ENCODE measurements around the gene MALRD1.

MALRD1 gene

DNA sequence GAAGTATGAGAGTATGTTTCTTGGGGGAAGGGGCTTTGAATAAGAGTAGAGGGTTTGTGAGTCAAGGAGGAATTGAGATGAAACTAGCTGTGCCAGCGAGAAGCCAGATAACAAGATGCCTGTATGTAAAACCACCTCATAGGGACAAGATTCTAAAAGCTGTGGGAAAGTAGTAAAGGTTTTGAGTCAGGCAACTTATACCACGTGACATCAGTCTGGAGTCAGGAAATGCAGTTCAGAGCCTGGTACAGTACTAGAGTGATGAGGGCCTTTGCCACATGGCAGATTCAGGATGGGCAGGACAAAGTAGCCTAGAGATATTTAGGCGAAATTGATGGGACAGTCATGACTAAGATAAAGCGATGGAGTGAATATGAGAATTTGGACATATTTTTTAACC, 627.5 kb downstream of the MALRD1 start:
- H3K9ac ChIP-seq (ENCODE audit: low read depth, low read length), result no peak overlapping the region
- no peaks in the 10 kb centered on the region for H3K36me3 ChIP-seq (ENCODE audit: insufficient read depth, low read length)
- H3K4me1 ChIP-seq (ENCODE audit: insufficient read depth, low read length), result no peaks in the 10 kb centered on the region
- no peaks in the 10 kb centered on the region; the same call in 1 of the 2 replicates for H3K9me3 ChIP-seq (ENCODE audit: control insufficient read depth, insufficient read depth, low read length)

DNA sequence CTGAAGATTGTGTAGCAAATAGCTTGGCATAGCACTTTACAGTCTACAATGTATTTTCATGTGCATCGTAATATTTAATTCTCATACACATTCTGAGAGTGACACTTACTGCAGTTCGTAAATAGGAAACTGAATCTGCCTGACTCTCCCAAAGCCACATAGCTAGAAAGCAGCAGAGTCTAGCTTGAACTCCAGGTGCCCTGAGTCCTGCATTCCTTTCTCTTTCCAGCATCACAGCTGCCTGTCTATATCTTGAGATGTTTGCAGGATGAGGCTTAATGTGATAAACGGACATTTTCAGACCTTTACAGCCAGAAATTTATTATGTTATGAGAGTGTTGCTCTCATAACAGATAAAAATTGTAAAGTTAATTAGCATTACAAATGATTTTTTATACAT, 634.8 kb downstream of the MALRD1 start:
- no peaks in the 10 kb centered on the region; the same call in 1 of the 2 replicates for H3K9me3 ChIP-seq (ENCODE audit: control insufficient read depth, insufficient read depth, low read length)
- no peaks in the 10 kb centered on the region for H3K36me3 ChIP-seq (ENCODE audit: insufficient read depth, low read length)
- no peaks in the 10 kb centered on the region for H3K4me1 ChIP-seq (ENCODE audit: insufficient read depth, low read length)
- H3K9ac ChIP-seq (ENCODE audit: low read depth, low read length), result no peak overlapping the region

DNA sequence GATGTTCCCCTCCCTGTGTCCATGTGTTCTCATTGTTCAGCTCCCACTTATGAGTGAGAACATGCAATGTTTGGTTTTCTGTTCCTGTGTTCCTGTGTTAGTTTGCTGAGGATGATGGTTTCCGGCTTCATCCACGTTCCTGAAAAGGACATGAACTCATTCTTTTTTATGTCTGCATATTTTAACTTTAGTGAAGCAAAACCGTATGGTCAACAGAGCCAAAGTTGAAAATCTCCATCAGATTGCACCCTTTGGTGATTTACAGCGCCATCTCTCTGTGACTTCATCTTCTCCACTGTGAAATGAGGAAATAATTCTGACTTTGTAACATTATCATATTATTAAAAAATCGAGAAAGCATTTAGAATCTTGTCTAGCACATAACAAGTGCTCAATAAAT, 635.4 kb downstream of the MALRD1 start:
- H3K4me1 ChIP-seq (ENCODE audit: insufficient read depth, low read length), result no peaks in the 10 kb centered on the region

DNA sequence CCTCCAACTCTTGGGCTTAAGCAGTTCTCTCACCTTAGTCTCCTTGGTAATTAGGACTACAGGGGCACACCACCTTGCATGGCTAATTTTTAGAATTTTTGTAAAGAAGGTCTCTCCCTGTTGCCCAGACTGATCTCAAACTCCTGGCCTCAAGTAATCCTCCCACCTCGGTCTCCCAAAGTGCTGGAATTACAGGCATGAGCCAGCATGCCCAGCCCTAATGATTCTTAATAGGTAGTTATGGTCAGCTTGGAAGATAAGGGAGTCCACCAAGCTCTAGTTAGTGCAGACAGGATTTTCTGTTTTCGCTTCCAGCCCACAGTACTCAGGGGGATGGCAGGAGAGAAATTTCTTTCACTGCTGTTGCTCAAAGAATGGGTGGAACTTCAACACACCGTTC, 639.7 kb downstream of the MALRD1 start:
- H3K9ac ChIP-seq (ENCODE audit: low read depth, low read length), result no peak overlapping the region
- H3K4me1 ChIP-seq (ENCODE audit: insufficient read depth, low read length), result no peaks in the 10 kb centered on the region
- no peaks in the 10 kb centered on the region for H3K36me3 ChIP-seq (ENCODE audit: insufficient read depth, low read length)
- no peaks in the 10 kb centered on the region for H3K9me3 ChIP-seq (ENCODE audit: control insufficient read depth, insufficient read depth, low read length)

More for the DNA sequence above, 635.4 kb downstream of the MALRD1 start:
- no peaks in the 10 kb centered on the region; the same call in 1 of the 2 replicates for H3K9me3 ChIP-seq (ENCODE audit: control insufficient read depth, insufficient read depth, low read length)
- H3K9ac ChIP-seq (ENCODE audit: low read depth, low read length), result no peak overlapping the region
- no peaks in the 10 kb centered on the region for H3K36me3 ChIP-seq (ENCODE audit: insufficient read depth, low read length)

DNA sequence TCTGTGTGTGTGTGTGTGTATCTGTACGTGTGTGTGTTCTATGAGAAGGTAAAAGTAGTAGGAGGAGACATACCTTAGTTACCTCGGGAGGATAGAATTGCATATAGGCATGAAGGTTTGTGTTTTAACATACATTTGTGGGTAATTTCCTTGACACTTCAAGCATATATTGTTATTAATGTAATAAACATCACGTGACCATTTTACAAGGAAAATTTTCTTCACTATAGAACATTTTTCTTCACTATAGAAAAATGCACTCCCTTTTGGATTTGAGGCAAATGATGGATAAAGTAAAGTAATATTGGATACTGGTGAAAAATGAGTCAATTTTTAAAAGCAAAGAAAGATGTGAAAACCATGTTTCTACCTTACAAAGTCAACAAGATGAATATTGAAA, 640.6 kb downstream of the MALRD1 start:
- no peaks in the 10 kb centered on the region for H3K36me3 ChIP-seq (ENCODE audit: insufficient read depth, low read length)
- no peaks in the 10 kb centered on the region for H3K9me3 ChIP-seq (ENCODE audit: control insufficient read depth, insufficient read depth, low read length)
- H3K4me1 ChIP-seq (ENCODE audit: insufficient read depth, low read length), result no peaks in the 10 kb centered on the region
- H3K9ac ChIP-seq (ENCODE audit: low read depth, low read length), result no peak overlapping the region

DNA sequence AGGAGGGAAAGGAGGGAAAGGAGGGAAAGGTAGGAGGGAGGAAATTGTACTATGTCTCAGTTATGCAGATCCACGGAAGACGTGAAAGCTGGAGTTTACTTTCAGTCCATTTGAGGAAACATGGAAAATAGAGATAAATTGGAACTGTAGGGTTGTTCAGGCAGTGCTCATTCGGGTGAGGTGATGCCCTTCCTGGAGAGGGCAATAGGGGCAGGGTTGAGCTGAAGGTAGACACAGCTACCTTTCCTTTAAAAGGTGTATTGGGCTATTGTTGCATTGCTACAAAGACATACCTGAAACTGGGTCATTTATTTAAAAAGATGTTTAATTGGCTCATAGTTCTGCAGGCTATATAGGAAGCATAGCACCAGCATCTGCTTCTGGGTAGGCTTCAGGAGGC, 650.7 kb downstream of the MALRD1 start:
- Histone ChIP-seq H3K36me3 (ENCODE audit: insufficient read depth, low read length) (no peaks in the 10 kb centered on the region), H3K9me3 (ENCODE audit: control insufficient read depth, insufficient read depth, low read length) (no peaks in the 10 kb centered on the region), H3K9ac (ENCODE audit: low read depth, low read length) (no peak overlapping the region), H3K4me1 (ENCODE audit: insufficient read depth, low read length) (no peaks in the 10 kb centered on the region)

DNA sequence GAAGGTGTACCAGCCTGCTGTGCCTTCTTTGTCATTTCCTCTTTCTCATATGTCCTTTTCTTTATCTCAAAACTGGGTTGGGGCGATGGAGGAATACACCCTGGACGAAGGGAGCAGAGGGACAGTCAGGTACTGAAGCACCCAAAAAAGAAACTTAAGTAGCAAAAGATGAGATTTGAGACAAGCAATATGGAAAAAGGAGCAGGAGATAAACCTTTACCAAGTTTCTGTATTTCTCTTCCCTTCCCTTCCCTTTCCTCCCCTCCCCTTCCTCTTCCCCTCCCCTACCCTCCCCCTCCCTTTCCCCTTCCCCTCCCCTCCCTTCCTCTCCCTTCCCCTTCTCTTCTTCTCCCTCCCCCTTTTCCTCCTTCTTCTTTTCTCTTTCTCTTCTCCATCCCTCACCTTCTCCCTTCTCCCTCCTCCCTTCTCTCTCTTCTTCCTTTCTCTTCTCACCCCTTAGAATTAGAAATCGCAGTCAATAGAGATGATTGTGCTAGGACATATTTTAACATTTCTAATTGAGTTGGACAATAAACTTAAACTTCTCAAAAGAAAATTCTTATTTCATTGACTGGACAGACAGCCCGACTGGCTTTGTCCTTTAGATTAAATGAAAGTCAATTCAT, 652.9 kb downstream of the MALRD1 start:
- Histone ChIP-seq H3K4me1 (ENCODE audit: insufficient read depth, low read length) (no peaks in the 10 kb centered on the region), H3K9me3 (ENCODE audit: control insufficient read depth, insufficient read depth, low read length) (no peaks in the 10 kb centered on the region), H3K36me3 (ENCODE audit: insufficient read depth, low read length) (no peaks in the 10 kb centered on the region), H3K9ac (ENCODE audit: low read depth, low read length) (no peak overlapping the region)

DNA sequence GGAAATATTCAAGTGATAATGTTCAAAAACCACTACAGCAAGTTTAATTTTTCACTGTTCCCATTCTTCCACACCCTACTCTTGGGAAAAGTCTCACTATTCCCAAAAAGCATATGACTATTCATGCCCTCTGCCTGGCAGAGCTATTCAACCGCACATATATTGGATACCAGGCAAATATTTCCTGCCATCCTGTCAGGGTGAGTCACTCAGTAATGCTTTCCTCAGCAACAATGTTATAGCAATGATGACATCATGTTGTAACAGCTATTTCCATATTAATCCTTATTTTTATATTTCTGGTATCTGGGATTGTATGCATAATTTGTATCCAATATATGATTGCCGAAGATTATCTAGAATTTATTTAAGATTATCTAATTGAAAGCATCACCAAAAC, 653.6 kb downstream of the MALRD1 start:
- Histone ChIP-seq H3K36me3 (ENCODE audit: insufficient read depth, low read length) (no peaks in the 10 kb centered on the region), H3K9ac (ENCODE audit: low read depth, low read length) (no peak overlapping the region), H3K9me3 (ENCODE audit: control insufficient read depth, insufficient read depth, low read length) (no peaks in the 10 kb centered on the region; the same call in 1 of the 2 replicates), H3K4me1 (ENCODE audit: insufficient read depth, low read length) (no peaks in the 10 kb centered on the region)

DNA sequence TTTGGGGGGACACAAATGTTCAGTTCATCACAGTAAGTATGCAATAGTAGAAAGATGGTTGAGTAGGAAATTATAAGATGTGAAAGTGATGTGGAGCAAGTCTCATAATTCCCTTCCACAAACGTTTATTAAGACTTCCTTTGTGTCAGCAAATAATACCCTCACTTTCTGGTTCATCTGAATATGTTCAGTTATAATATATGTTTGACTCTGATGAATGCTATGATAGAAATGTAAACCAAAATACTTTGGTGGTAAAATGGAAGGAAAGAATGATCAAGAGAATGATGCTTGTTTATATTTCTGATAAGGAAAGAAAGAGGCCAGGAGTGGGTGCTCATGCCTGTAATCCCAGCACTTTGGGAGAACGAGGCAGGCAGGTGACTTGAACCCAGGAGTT, 655.9 kb downstream of the MALRD1 start:
- Histone ChIP-seq H3K4me1 (ENCODE audit: insufficient read depth, low read length) (no peaks in the 10 kb centered on the region), H3K9ac (ENCODE audit: low read depth, low read length) (no peak overlapping the region), H3K9me3 (ENCODE audit: control insufficient read depth, insufficient read depth, low read length) (no peaks in the 10 kb centered on the region; the same call in 1 of the 2 replicates), H3K36me3 (ENCODE audit: insufficient read depth, low read length) (no peaks in the 10 kb centered on the region)

DNA sequence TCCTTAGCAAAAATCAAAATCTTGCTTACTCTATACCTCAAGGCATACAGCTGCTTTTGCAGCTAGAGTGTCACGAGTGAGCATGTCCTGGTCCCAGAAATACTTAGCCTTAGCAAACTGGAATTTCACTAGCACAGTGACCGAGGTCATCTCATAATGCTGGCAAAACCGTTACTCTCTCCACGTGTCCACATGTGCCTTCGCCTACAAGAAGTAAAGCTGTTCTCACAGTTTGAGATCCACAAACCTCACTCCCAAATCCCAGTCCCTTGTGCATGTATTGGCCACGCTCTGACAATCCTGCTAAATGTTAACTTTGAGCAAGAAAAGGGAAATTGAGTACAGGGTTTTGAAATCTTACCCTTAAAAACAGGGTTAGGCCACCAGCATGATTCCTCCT, 656.6 kb downstream of the MALRD1 start:
- Histone ChIP-seq H3K36me3 (ENCODE audit: insufficient read depth, low read length) (no peaks in the 10 kb centered on the region), H3K9ac (ENCODE audit: low read depth, low read length) (no peak overlapping the region), H3K4me1 (ENCODE audit: insufficient read depth, low read length) (no peaks in the 10 kb centered on the region), H3K9me3 (ENCODE audit: control insufficient read depth, insufficient read depth, low read length) (no peaks in the 10 kb centered on the region; the same call in 1 of the 2 replicates)

DNA sequence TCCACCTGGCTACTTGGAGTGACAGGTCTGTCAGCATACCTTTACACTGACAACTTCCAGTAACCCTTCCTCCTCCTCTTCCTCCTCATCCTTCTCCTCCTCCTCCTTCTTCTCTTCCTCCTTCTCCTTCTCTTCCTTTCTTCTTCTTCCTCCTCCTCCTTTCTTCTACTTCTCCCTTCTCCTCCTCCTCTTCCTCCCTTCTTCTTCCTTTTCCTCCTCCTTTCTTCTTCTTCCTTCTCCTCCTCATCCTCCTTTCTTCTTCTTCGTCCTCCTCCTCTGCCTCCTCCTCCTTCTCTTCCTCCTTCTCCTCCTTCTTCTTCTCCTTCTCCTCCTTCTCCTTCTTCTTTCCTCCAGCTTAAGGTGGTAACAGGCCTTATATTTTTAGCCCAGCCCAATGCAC, 658.3 kb downstream of the MALRD1 start:
- H3K9ac ChIP-seq (ENCODE audit: low read depth, low read length), result no peak overlapping the region
- H3K36me3 ChIP-seq (ENCODE audit: insufficient read depth, low read length), result no peaks in the 10 kb centered on the region
- no peaks in the 10 kb centered on the region for H3K4me1 ChIP-seq (ENCODE audit: insufficient read depth, low read length)
- H3K9me3 ChIP-seq (ENCODE audit: control insufficient read depth, insufficient read depth, low read length), result peaks cover 6% of the 10 kb centered on the region

DNA sequence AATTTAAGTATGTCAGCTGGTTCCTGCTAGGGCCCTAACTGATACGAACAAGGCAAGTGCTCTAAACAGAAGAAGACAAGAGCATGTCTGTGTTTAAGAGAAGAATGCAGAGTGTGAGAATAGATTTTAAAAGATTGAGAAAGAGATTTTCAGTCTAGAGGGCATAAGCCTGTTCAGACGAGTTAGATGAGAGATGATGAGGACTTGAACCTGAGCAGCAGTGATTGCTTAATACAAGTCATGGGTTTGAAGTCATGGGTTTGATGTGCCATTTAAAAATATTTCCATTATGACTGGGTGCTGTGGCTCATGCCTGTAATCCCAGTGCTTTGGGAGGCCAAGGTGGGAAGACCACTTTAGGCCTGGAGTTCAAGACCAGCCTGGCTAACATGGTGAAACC, 658.8 kb downstream of the MALRD1 start:
- peaks cover 8% of the 10 kb centered on the region for H3K9me3 ChIP-seq (ENCODE audit: control insufficient read depth, insufficient read depth, low read length)
- H3K36me3 ChIP-seq (ENCODE audit: insufficient read depth, low read length), result no peaks in the 10 kb centered on the region
- H3K9ac ChIP-seq (ENCODE audit: low read depth, low read length), result no peak overlapping the region
- H3K4me1 ChIP-seq (ENCODE audit: insufficient read depth, low read length), result no peaks in the 10 kb centered on the region

DNA sequence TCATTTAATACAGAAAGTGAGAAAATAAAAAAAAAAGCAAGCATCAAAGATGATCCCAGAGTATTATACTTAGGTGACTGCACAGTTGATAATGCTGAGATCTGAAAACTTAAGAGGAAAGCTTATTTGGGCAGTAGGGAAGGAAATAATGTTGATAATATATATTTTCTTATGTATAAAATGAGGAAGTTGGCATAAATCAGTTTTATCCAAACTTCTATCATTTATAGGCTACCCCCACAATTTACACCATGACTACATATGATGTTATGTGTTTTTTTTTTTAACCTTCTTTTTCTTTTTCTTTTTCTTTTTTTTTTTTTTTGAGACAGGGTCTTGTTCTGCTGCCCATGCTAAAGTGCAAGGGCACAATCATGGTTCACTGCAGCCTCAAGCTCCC, 659.4 kb downstream of the MALRD1 start:
- no peak overlapping the region for H3K9ac ChIP-seq (ENCODE audit: low read depth, low read length)
- H3K4me1 ChIP-seq (ENCODE audit: insufficient read depth, low read length), result no peaks in the 10 kb centered on the region
- no peaks in the 10 kb centered on the region for H3K36me3 ChIP-seq (ENCODE audit: insufficient read depth, low read length)
- peaks cover 8% of the 10 kb centered on the region for H3K9me3 ChIP-seq (ENCODE audit: control insufficient read depth, insufficient read depth, low read length)

DNA sequence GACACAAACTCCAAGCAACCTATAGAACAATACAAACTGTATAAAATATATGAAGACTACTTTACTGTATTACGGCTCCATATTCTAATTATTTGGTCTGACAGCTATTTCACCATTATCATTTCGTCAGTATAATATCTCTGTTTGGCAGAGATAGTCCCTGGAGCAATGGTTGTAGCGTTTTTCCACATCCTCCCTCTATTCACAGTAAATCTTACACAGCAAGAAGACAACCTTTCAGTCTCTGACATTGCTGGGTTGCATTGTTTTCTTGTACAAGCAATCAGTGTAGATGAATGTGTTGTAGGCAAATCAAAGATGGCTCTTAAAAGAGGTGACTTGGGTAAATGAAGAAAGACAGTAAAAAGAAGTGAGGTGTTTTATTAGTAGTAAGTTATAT, 662.0 kb downstream of the MALRD1 start:
- peaks cover 8% of the 10 kb centered on the region for H3K9me3 ChIP-seq (ENCODE audit: control insufficient read depth, insufficient read depth, low read length)

DNA sequence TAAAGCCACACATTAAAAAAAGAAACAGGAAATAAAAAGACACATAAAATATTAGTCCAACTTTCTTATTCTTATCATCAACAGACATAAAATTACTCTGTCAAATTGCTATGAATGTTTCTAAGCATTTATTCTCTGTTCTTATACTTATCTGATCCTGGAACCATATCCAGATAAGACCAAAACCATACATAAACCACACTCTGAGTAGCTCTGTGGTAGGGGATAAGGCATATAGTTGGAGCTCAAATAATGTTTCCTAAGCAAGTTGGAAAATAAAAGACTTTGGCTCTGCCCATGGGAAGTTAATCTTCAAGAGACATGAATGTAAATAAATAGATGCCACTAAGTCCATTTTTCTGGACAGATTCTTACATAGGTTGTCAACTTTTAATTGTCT, 664.6 kb downstream of the MALRD1 start:
- Histone ChIP-seq H3K9me3 (ENCODE audit: control insufficient read depth, insufficient read depth, low read length) (peaks cover 8% of the 10 kb centered on the region; the same call in 1 of the 2 replicates), H3K9ac (ENCODE audit: low read depth, low read length) (no peak overlapping the region), H3K4me1 (ENCODE audit: insufficient read depth, low read length) (no peaks in the 10 kb centered on the region), H3K36me3 (ENCODE audit: insufficient read depth, low read length) (no peaks in the 10 kb centered on the region)

More for the DNA sequence above, 662.0 kb downstream of the MALRD1 start:
- Histone ChIP-seq H3K9ac (ENCODE audit: low read depth, low read length) (no peak overlapping the region), H3K36me3 (ENCODE audit: insufficient read depth, low read length) (no peaks in the 10 kb centered on the region), H3K4me1 (ENCODE audit: insufficient read depth, low read length) (no peaks in the 10 kb centered on the region)

Measured in ES-I3 (cell line).